Subcutaneous adipose tissue (tissue), 4 donors: ENCODE measurements around the gene RALGAPA1. TPM values are rescaled to one million over a fixed set of nuclear protein-coding genes. Genes with fewer than 3 reads are reported as not detected.

Experiments used
- total RNA-seq, 4 donors: library from RNA; depleted of rRNA; stranded (reverse); fragments of >200 nt; gene quantifications; one replicate each; pipeline ENCODE4 v1.1.0, GENCODE V29; 2016
- TF ChIP-seq, protein P1 (sequence below): fragments of 450-650 bp; IDR thresholded peaks from one replicate; pipeline ENCODE4 v1.5.1; 2016; ENCODE audit warnings: low read depth, mild to moderate bottlenecking, control low read depth, antibody characterized with exemption, moderate library complexity

RALGAPA1 gene
- total RNA-seq, 4 donors from 2014 or later, result 48.6 to 104 (median 65.9) TPM

DNA sequence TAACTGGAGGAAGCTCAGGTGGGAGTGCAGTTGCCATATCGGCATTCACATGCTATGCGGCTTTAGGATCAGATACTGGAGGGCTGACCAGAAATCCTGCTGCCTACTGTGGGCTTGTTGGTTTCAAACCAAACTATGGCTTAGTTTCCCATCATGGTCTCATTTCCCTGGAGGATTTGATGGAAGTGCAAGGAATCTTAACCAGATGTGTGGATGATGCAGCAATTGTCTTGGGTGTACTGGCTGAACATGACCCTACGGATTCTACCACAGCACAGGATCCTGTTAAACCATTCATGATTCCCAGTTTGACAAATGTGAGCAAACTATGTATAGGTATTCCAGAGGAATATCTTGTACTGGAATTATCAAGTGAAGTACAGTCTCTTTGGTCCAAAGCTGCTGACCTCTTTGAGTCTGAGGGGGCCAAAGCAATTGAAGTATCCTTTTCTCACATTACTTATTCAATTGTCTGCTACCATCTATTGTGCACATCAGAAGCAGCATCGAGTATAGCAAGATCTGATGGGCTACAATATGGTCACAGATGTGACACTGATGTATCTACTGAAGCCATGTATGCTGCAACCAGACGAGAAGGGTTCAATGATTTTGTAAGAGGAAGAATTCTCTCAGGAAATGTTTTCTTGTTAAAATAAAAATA is 42.9 kb downstream of the RALGAPA1 start:
- TF ChIP-seq, protein P1, sequence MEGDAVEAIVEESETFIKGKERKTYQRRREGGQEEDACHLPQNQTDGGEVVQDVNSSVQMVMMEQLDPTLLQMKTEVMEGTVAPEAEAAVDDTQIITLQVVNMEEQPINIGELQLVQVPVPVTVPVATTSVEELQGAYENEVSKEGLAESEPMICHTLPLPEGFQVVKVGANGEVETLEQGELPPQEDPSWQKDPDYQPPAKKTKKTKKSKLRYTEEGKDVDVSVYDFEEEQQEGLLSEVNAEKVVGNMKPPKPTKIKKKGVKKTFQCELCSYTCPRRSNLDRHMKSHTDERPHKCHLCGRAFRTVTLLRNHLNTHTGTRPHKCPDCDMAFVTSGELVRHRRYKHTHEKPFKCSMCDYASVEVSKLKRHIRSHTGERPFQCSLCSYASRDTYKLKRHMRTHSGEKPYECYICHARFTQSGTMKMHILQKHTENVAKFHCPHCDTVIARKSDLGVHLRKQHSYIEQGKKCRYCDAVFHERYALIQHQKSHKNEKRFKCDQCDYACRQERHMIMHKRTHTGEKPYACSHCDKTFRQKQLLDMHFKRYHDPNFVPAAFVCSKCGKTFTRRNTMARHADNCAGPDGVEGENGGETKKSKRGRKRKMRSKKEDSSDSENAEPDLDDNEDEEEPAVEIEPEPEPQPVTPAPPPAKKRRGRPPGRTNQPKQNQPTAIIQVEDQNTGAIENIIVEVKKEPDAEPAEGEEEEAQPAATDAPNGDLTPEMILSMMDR, result no peak

DNA sequence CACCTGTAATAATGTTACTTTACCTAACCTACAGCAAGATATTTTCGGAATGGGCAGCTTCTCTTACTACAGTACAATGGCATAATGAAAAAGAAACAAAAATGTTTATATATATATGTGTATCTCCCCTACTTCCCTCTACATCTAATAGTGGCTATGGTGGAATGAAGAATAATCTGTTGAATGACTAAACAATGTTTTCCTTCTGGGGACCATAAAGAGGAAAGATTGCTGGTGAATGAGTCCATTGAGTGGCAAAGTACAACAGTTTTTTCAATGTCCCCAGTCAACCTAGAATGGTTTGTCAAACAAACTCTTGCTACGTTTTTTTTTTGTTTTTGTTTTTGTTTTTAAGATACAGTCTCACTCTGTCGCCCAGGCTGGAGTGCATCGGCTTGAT is 47.2 kb downstream of the RALGAPA1 start:
- TF ChIP-seq, protein P1, result no peak

DNA sequence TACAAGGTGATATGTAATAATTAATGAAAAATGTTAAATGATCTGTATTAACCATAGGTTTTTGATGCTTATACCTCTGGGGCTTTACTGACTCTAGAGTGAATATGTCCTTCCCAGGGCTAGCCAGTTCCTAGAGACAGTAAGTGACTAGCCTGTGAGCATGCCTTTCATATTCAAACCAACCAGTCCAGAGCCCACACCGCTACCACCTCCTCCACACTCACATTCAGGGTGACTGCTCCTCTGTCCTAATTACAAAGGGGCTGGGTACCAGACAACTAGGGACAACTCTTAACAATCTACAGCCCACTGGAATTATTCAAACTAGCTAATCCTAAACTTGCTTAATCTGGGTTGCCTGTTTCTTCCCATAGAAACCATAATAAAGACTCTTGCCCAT is 49.0 kb downstream of the RALGAPA1 start:
- TF ChIP-seq, protein P1, result no peak

DNA sequence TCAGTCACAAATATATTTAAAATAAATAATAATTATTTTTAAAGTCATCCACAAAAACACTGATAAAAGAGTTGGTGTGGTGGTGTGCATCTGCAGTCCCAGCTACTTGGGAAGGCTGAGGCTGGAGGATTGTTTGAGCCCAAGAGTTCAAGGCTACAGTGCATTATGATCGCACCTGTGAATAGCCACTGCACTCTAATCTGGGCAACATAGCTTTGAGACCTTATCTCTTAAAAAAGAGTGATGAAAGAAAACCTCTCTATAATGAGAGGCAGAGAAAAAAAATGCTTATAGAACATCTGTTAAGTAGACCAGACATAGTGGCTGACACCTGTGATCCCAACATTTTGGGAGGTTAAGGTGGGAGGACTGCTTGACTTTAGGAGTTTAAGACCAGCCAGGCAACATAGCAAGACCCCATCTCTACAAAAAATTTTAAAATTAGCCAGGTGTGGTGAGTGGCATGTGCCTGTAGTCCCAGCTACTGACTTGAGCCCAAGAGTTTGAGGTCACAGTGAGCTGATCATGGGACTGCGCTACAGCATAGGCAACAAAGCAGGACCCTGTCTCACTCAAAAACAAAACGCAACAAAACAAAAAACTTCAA is 50.5 kb downstream of the RALGAPA1 start:
- TF ChIP-seq, protein P1, result no peak

DNA sequence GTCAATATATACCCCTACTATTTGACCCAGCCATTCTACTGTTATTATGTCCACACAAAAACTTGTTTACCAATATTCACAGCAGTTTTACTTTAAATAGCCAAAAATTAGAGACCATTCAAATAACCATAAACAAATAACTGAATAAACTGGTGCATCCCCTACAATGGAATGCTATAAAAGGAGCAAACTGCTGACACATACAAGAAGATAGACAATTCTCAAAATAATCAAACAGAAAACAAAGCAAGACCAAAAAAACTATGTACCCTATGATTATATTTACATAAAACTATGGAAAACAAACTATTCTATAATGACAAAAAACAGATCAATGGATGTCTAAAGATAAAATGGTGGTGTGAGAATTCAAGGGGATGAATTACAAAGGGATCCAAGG is 54.4 kb downstream of the RALGAPA1 start:
- TF ChIP-seq, protein P1, result no peak

DNA sequence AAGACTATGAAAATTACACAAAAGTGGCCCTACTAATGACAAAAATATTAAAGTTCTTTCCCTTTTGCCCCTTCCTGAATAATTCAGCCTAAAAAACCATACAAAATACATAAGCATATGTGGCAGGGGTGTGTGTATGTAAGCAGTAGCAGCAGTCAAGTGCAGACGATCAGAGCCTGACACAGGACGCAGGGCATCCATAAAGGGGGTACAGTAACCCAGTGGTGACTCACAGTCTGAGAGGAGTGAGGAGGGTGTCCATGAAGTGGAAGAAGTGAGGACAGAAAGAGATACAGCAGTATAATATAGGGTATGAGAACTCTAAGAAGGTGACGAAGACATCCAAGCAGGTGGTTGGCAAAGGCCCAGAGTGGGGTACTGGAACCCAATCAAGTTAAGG is 56.7 kb downstream of the RALGAPA1 start:
- TF ChIP-seq, protein P1, result no peak

DNA sequence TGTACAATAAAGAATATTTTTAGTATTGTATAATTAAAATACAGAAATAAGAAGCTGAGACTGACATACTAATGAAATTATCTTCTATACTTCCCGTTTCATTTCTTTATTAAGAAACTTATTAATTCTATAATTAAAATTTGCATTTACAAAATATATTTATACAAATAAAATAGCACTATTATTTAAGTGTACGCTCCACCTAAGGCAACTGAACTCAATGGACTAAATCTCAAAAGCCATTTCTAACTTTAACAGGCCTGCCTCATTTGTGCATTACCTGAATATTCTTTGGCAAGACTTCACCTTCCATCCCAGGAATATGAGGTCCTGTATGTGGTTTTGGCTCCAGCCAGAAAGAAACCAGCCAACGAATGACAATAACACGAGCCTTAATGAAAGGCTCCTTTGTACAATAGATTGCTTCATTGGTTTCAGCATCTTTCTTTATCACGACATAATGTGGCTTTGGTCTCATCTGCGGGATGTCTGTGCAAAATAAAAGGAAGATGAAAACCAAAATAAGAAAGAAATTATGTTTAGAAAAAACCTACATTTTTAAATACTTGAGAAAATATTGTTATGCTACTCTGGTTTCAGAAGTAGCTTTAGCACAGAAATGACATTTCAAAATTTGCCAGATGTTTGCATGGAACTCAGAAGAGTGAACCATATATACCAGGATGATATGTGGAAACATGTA is 58.7 kb downstream of the RALGAPA1 start:
- TF ChIP-seq, protein P1, result no peak
